Measurements from ENCODE around the gene EDEM1.
A peak's percentile ranks its signal among the peaks of the same experiment; 100 is the strongest.
"Not testable (repeated sequence)": the region's sequence is repeated elsewhere in the genome, so short reads cannot be mapped to it uniquely, and the experiment has no call there.

EDEM1 gene

DNA sequence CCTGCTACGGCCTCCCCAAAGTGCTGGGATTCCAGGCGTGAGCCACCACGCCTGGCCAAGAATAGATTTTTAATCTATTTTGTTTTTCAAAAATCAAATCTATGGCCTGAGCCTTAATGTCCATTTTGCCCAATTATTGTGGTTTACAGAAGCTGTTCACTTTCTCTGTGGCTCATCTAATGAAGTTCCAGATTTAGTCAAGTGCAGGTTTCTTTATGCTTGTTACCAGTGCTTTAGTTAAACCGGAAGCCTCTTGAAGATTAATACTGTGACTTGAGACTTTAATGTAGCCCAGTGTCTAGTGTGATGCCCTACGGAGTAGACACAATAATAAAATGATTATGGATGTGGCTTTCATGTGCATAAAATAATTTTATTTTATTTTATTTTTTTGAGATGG, 16.5 kb upstream of the EDEM1 start:
- Histone ChIP-seq H3K4me1 (ENCODE audit: control insufficient read depth, insufficient read depth, low read length) (no peaks in the 10 kb centered on the region), H3K4me3 (ENCODE audit: insufficient read depth, low read depth, low read length) (no peak overlapping the region), H3K36me3 (ENCODE audit: control insufficient read depth, insufficient read depth, low read length) (no peaks in the 10 kb centered on the region), H3K9me3 (ENCODE audit: control insufficient read depth, low read length) (no peaks in the 10 kb centered on the region), H3K27ac (ENCODE audit: insufficient read depth, low read depth, low read length, poor library complexity, severe bottlenecking) (no peak overlapping the region), H3K27me3 (ENCODE audit: control insufficient read depth, insufficient read depth, low read length, poor library complexity, severe bottlenecking) (no peaks in the 10 kb centered on the region)
- 96 to 98% methylated on average over 5 of the region's 5 CpGs for WGBS, 2 experiments

DNA sequence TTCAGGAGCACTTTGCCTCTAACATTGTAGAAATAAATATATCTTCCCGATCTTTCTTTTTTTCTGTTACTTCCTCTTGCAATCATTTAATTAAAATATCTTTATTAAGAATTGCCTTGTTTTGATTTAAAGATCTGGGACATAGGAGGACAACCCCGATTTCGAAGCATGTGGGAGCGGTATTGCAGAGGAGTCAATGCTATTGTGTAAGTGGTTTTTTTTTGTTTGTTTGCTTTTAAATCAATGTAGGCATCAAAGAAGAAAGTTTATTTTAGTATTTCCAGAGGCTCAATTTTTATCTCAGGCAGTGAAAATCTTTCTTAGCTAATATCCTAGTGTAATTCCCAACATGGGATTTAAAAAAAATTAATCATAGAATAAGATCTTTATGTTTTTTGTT, 15.5 kb upstream of the EDEM1 start:
- Histone ChIP-seq H3K27me3 (ENCODE audit: control insufficient read depth, insufficient read depth, low read length, poor library complexity, severe bottlenecking) (no peaks in the 10 kb centered on the region), H3K9me3 (ENCODE audit: control insufficient read depth, low read length) (no peaks in the 10 kb centered on the region), H3K4me3 (ENCODE audit: insufficient read depth, low read depth, low read length) (no peak overlapping the region), H3K4me1 (ENCODE audit: control insufficient read depth, insufficient read depth, low read length) (no peaks in the 10 kb centered on the region), H3K36me3 (ENCODE audit: control insufficient read depth, insufficient read depth, low read length) (no peaks in the 10 kb centered on the region), H3K27ac (ENCODE audit: insufficient read depth, low read depth, low read length, poor library complexity, severe bottlenecking) (no peak overlapping the region)
- WGBS, 2 experiments = 94 to 97% methylated on average over 3 of the region's 4 CpGs

DNA sequence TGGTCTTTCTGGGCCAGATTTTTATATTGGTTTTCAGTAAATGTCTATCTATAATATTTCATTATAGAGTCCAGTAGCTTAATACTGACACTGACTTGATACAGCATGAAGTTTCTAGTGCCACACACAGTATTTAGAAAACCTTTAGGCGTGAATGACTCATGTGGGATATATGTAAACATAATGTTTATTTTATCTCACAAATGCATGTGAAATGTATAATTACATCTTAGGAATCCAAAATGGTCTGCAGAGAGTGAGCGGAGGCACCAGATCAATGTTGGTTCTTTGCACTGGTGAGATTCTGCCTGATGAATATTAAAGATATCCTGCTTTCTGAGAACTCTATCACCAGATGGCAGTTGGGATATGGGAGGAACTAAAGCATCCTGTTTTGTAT, 8.5 kb upstream of the EDEM1 start:
- H3K9me3 ChIP-seq (ENCODE audit: control insufficient read depth, low read length); H3K4me1 ChIP-seq (ENCODE audit: control insufficient read depth, insufficient read depth, low read length); H3K36me3 ChIP-seq (ENCODE audit: control insufficient read depth, insufficient read depth, low read length); H3K27me3 ChIP-seq (ENCODE audit: control insufficient read depth, insufficient read depth, low read length, poor library complexity, severe bottlenecking); H3K4me3 ChIP-seq (ENCODE audit: insufficient read depth, low read depth, low read length); H3K27ac ChIP-seq (ENCODE audit: insufficient read depth, low read depth, low read length, poor library complexity, severe bottlenecking): not testable (repeated sequence)
- 93 to 100% methylated on average over 1 of the region's 2 CpGs for WGBS, 2 experiments

DNA sequence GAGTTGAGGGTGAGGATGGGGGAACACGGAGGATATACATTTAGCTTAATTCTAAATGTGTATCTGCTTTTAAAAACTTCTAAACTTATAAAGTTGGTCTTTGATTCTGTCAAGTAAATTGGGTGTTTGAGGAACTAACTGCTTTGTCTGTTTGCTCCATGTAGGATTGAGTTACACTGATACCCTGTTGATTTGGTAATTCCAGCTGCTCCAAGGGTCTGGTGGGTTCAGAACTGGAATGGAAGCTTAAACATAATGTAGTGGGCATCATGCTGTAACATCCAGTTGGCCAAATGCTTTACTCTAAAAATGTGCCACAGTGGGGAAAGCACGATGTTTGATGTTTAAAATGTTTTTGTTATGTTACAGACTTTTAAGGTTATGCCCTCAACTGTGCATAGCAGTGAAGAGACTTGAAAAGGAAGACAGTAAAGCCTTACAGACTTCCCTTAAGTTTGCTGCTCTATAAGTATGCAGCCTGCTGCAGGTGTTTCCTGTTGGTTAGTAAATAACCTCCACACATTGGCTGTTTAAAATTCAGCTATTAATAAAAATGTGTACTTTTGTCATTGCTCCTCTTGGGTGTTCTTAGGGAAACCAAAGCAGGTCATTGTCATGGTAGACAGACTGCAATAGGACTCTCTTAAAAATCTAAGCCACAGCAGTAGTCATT, 5.9 kb upstream of the EDEM1 start:
- Histone ChIP-seq H3K27me3 (ENCODE audit: control insufficient read depth, insufficient read depth, low read length, poor library complexity, severe bottlenecking) (peaks cover 5% of the 10 kb centered on the region), H3K27ac (ENCODE audit: insufficient read depth, low read depth, low read length, poor library complexity, severe bottlenecking) (no peak overlapping the region), H3K9me3 (ENCODE audit: control insufficient read depth, low read length) (no peaks in the 10 kb centered on the region), H3K36me3 (ENCODE audit: control insufficient read depth, insufficient read depth, low read length) (peaks cover 4% of the 10 kb centered on the region), H3K4me1 (ENCODE audit: control insufficient read depth, insufficient read depth, low read length) (no peaks in the 10 kb centered on the region), H3K4me3 (ENCODE audit: insufficient read depth, low read depth, low read length) (no peak overlapping the region)
- 89 to 94% methylated on average over 1 of the region's 2 CpGs for WGBS, 2 experiments

DNA sequence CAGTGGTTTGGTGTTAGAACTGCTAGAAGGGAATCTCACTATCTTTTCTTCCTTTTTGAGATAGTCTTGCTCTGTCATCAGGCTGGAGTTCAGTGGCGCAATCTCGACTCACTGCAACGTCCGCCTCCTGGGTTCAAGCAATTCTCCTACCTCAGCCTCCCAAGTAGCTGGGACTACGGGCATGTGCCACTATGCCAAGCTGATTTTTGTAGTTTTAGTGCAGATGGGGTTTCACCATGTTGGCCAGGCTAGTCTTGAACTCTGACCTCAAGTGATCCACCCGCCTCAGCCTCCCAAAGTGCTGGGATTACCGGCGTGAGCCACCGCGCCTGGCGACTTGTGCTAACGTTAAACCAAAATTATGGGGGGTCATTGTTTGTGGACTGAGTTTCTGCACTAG, 3.8 kb upstream of the EDEM1 start:
- WGBS, 2 experiments = 90 to 95% methylated on average over 12 of the region's 12 CpGs
- not testable (repeated sequence) for H3K27ac ChIP-seq (ENCODE audit: insufficient read depth, low read depth, low read length, poor library complexity, severe bottlenecking); H3K9me3 ChIP-seq (ENCODE audit: control insufficient read depth, low read length); H3K4me3 ChIP-seq (ENCODE audit: insufficient read depth, low read depth, low read length); H3K4me1 ChIP-seq (ENCODE audit: control insufficient read depth, insufficient read depth, low read length); H3K36me3 ChIP-seq (ENCODE audit: control insufficient read depth, insufficient read depth, low read length)
- H3K27me3 ChIP-seq (ENCODE audit: control insufficient read depth, insufficient read depth, low read length, poor library complexity, severe bottlenecking) = peaks cover 15% of the 10 kb centered on the region

DNA sequence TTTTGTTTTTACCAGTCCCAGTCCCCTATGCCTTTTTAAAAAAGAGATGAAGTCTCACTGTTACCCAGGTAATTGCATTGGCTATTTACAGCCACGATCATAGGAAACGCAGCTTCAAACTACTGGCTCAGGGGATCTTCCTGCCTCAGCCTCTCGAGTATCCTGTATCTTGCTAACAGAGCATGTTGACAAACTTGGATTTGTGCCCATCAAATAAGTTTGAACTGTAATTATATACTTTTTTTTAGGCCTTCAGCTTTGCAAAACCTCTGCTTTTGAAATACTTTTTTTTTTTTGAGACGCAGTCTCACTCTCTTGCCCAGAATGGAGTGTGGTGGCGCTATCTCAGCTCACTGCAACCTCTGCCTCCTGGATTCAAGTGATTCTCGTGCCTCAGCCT, 3.0 kb upstream of the EDEM1 start:
- Histone ChIP-seq H3K36me3 (ENCODE audit: control insufficient read depth, insufficient read depth, low read length) (peaks cover 4% of the 10 kb centered on the region), H3K9me3 (ENCODE audit: control insufficient read depth, low read length) (no peaks in the 10 kb centered on the region), H3K27ac (ENCODE audit: insufficient read depth, low read depth, low read length, poor library complexity, severe bottlenecking) (no peak overlapping the region), H3K27me3 (ENCODE audit: control insufficient read depth, insufficient read depth, low read length, poor library complexity, severe bottlenecking) (peaks cover 18% of the 10 kb centered on the region), H3K4me3 (ENCODE audit: insufficient read depth, low read depth, low read length) (no peak overlapping the region), H3K4me1 (ENCODE audit: control insufficient read depth, insufficient read depth, low read length) (no peaks in the 10 kb centered on the region)
- WGBS, 2 experiments = 93 to 97% methylated on average over 6 of the region's 6 CpGs

DNA sequence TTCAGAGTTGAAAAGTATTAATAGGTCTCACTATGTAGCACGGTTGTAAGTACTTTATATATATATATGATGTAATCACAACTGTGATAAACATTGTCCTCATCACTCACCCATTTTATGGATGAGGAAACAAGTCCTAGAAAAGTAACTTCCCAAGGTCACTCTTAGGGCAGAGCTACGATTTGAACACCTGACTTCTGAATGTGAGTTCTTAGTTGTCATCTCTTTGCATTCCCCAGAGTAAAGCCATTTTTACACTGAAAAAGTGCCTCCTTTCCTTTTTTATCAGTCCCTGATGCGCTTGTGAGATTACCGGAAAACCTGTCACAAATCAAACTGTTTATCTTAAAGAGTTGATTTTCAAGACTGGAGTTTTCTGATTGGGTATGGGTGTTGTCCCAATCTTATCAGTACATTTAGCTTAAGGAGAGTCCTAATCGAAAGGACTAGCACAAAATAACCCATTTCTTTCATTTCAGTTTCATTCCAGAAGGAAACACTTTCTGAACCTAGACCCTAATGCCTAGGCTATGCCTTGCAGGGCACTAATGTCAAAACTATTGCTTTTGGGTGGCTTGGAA, 2.3 kb upstream of the EDEM1 start:
- Histone ChIP-seq H3K9me3 (ENCODE audit: control insufficient read depth, low read length) (no peaks in the 10 kb centered on the region), H3K27ac (ENCODE audit: insufficient read depth, low read depth, low read length, poor library complexity, severe bottlenecking) (no peak overlapping the region), H3K4me1 (ENCODE audit: control insufficient read depth, insufficient read depth, low read length) (no peaks in the 10 kb centered on the region), H3K4me3 (ENCODE audit: insufficient read depth, low read depth, low read length) (no peak overlapping the region), H3K27me3 (ENCODE audit: control insufficient read depth, insufficient read depth, low read length, poor library complexity, severe bottlenecking) (peaks cover 18% of the 10 kb centered on the region), H3K36me3 (ENCODE audit: control insufficient read depth, insufficient read depth, low read length) (peaks cover 4% of the 10 kb centered on the region)
- 92 to 96% methylated on average over 4 of the region's 5 CpGs for WGBS, 2 experiments

DNA sequence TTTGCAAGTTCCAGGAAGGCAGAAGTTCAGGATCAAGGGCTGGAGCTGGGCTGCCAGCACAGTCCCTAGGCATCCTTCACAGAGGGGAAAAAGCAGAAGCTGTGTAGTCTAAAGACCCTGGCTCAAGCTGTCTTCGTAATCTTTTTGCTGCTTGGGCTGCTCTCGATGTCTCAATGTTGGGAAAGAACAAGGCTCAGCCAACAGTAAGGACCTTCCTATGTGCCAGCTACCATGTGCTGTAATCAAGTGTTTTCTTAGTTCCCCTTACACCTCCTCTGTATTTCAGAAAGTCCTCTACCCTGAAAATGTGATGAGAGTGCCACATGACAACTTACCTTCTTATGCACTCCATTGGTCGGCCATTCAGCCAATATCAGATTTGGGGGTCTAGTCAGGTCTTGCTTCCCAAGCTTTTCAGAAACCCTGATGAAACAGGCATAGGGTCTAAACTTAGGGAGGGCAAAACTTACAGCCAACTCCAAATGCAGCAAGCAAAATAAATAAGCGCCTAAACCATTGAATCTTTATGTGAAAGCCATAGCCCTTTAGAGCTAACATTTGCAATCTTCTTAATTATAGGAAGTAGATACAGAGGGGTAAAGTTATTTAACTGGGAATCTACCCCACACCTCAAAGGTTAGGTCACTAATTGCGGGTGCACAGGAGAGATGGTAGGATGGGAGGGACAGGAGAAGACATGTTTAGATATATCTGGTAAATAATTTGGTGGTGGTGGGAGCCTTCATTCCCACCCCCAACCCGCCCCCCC, 1.2 kb upstream of the EDEM1 start:
- 86 to 92% methylated on average over 3 to 5 of the region's 6 CpGs for WGBS, 2 experiments
- Histone ChIP-seq H3K27ac (ENCODE audit: insufficient read depth, low read depth, low read length, poor library complexity, severe bottlenecking) (no peak overlapping the region), H3K4me3 (ENCODE audit: insufficient read depth, low read depth, low read length) (no peak overlapping the region)

DNA sequence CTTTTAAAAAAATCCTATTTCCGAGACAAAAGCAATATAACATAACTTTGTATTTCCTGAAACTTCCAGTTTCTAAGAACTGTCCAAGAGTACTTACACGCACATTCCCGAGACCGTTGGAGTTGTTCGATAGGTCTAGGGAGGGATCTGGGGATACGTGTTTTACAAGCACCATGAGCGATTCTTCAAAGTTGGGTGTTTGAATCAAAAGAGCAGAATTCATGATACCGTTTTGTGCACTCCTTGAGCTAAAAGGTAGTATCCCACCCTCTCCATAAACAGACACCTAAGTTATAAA, 700 bp upstream of the EDEM1 start:
- no peaks in the 10 kb centered on the region for H3K4me1 ChIP-seq (ENCODE audit: control insufficient read depth, insufficient read depth, low read length)
- H3K27me3 ChIP-seq (ENCODE audit: control insufficient read depth, insufficient read depth, low read length, poor library complexity, severe bottlenecking) = peaks cover 18% of the 10 kb centered on the region
- H3K9me3 ChIP-seq (ENCODE audit: control insufficient read depth, low read length) = no peaks in the 10 kb centered on the region
- WGBS, 2 experiments = 47 to 50% methylated on average over 7 to 8 of the region's 8 CpGs
- H3K36me3 ChIP-seq (ENCODE audit: control insufficient read depth, insufficient read depth, low read length) = peaks cover 2% of the 10 kb centered on the region
- H3K27ac ChIP-seq (ENCODE audit: insufficient read depth, low read depth, low read length, poor library complexity, severe bottlenecking) = no peak overlapping the region
- H3K4me3 ChIP-seq (ENCODE audit: insufficient read depth, low read depth, low read length) = peak overlapping the region; percentile 83

More for the DNA sequence above, 1.2 kb upstream of the EDEM1 start:
- no peaks in the 10 kb centered on the region for H3K9me3 ChIP-seq (ENCODE audit: control insufficient read depth, low read length)
- peaks cover 18% of the 10 kb centered on the region for H3K27me3 ChIP-seq (ENCODE audit: control insufficient read depth, insufficient read depth, low read length, poor library complexity, severe bottlenecking)
- H3K36me3 ChIP-seq (ENCODE audit: control insufficient read depth, insufficient read depth, low read length) = peaks cover 4% of the 10 kb centered on the region
- H3K4me1 ChIP-seq (ENCODE audit: control insufficient read depth, insufficient read depth, low read length) = no peaks in the 10 kb centered on the region

DNA sequence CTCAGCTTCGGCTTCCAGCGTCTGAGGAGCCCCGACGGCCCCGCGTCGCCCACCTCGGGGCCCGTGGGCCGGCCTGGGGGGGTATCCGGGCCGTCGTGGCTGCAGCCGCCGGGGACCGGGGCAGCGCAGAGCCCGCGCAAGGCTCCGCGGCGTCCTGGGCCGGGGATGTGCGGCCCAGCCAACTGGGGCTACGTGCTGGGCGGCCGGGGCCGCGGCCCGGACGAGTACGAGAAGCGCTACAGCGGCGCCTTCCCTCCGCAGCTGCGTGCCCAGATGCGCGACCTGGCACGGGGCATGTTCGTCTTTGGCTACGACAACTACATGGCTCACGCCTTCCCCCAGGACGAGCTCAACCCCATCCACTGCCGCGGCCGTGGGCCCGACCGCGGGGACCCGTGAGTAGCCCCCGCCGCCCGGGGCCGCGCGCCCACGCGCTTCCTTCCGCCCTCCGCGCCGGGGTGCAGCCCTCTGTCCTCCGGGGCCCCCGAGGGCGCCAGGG, 462 bp downstream of the EDEM1 start:
- no peaks in the 10 kb centered on the region for H3K36me3 ChIP-seq (ENCODE audit: control insufficient read depth, insufficient read depth, low read length)
- WGBS, 2 experiments = 0% methylated on average over 66 of the region's 66 CpGs
- H3K4me3 ChIP-seq (ENCODE audit: insufficient read depth, low read depth, low read length) = peak overlapping the region; percentile 83
- H3K9me3 ChIP-seq (ENCODE audit: control insufficient read depth, low read length) = no peaks in the 10 kb centered on the region
- H3K27ac ChIP-seq (ENCODE audit: insufficient read depth, low read depth, low read length, poor library complexity, severe bottlenecking) = no peak overlapping the region
- no peaks in the 10 kb centered on the region for H3K4me1 ChIP-seq (ENCODE audit: control insufficient read depth, insufficient read depth, low read length)
- H3K27me3 ChIP-seq (ENCODE audit: control insufficient read depth, insufficient read depth, low read length, poor library complexity, severe bottlenecking) = peaks cover 18% of the 10 kb centered on the region

All from ectodermal cell (in vitro differentiated cells).